HepG2 (cell line): Measurements from ENCODE around the gene FTL. TPM values are rescaled to one million over a fixed set of nuclear protein-coding genes. Genes with fewer than 3 reads are reported as not detected.

Experiments
- ATAC-seq: fragments of 200-7000 bp; cut with Tn5 transposase; 3 replicates; pipeline ENCODE4 v1.9.1; 2020; ENCODE audit warnings: mild to moderate bottlenecking, moderate library complexity
- BruUV-seq: library from RNA; stranded (reverse); fragments of 400-500 nt; replicated peaks from 2 replicates; lab custom pipeline; 2021; lab: Mats Ljungman, UMichigan
- CTCF ChIA-PET: fragments of 300-600 bp; formaldehyde crosslinking; extraction: SDS; loops from one replicate; lab custom pipeline; 2021; ENCODE audit warnings: low total read pairs, inconsistent platforms, low intra/inter-chr PET ratio; lab: Yijun Ruan, JAX
- POLR2A ChIA-PET: fragments of 350-600 bp; sonication (Branson Sonifier 250); formaldehyde crosslinking; loops from one replicate; lab custom pipeline; 2020; ENCODE audit warnings: antibody characterized with exemption, inconsistent platforms; lab: Yijun Ruan, JAX
- DNase-seq: peaks from one replicate; pipeline ENCODE4 v3.0.0-alpha.2; 2015; ENCODE audit warnings: low spot score
- FAIRE-seq: peaks from 3 replicates; lab custom pipeline; 2011; peaks lifted over from hg19 to GRCh38; lab: Jason Lieb, UNC
- H2AFZ ChIP-seq: one replicate; pipeline ENCODE4 v1.6.1; 2011; ENCODE audit warnings: low read length, inconsistent platforms
- H3K27ac ChIP-seq: fragments of 300-600 bp; 3 replicates; pipeline ENCODE4 v1.8.0; 2011; ENCODE audit warnings: mixed run types, mild to moderate bottlenecking, mixed read lengths, low read length, inconsistent platforms; ENCODE audit not compliant: insufficient read depth; ENCODE audit errors: extremely low read length
- H3K27me3 ChIP-seq, 2 experiments: fragments of 200-600 bp in 1 of 2; 2 replicates in 1 of 2; 3 replicates in 1 of 2; pipeline versions ENCODE4 v1.6.0 to v1.8.0; 2011; ENCODE audit warnings: low read length in 2 of 2, mild to moderate bottlenecking in 2 of 2, moderate library complexity in 2 of 2, inconsistent platforms in 1 of 2; ENCODE audit not compliant: insufficient read depth in 2 of 2, control insufficient read depth in 1 of 2
- H3K36me3 ChIP-seq, 2 experiments: fragments of 200-600 bp in 1 of 2; replicated peaks in 1 of 2; 2 replicates in 1 of 2; 3 replicates in 1 of 2; pipeline versions ENCODE4 v1.5.1 to v1.8.0; 2011; ENCODE audit warnings: low read length in 2 of 2, inconsistent platforms in 1 of 2; ENCODE audit not compliant: insufficient read depth in 2 of 2, control insufficient read depth in 1 of 2
- H3K4me1 ChIP-seq: 2 replicates; pipeline ENCODE4 v1.5.1; 2012; ENCODE audit warnings: low read length, inconsistent platforms; ENCODE audit not compliant: insufficient read depth
- H3K4me2 ChIP-seq: 2 replicates; pipeline ENCODE4 v1.6.0; 2011; ENCODE audit warnings: low read depth, low read length, inconsistent platforms
- H3K4me3 ChIP-seq, 3 experiments: fragments of 200-600 bp in 1 of 3; sonication (generic), shearing (Covaris generic) in 1 of 3; replicated peaks in 1 of 3; 2 replicates each; pipeline ENCODE4 v1.5.1; 2011 to 2016; ENCODE audit warnings: low read length in 3 of 3, inconsistent platforms in 2 of 3, low read depth in 2 of 3, mild to moderate bottlenecking in 2 of 3, control low read depth in 1 of 3, mixed read lengths in 1 of 3; ENCODE audit not compliant: insufficient read depth in 1 of 3
- H3K79me2 ChIP-seq: one replicate; pipeline ENCODE4 v1.6.1; 2011; ENCODE audit warnings: low read length, inconsistent platforms; ENCODE audit not compliant: insufficient read depth
- H3K9ac ChIP-seq: 2 replicates; pipeline ENCODE4 v1.6.0; 2011; ENCODE audit warnings: mild to moderate bottlenecking, low read depth, low read length, inconsistent platforms; ENCODE audit not compliant: insufficient read depth
- H3K9me3 ChIP-seq: 2 replicates; pipeline ENCODE4 v1.5.1; 2012; ENCODE audit warnings: mild to moderate bottlenecking, low read length
- H4K20me1 ChIP-seq: 2 replicates; pipeline ENCODE4 v1.6.0; 2011; ENCODE audit warnings: inconsistent platforms, mild to moderate bottlenecking, low read length, moderate library complexity; ENCODE audit not compliant: insufficient read depth
- FOXA1 ChIP-seq, 2 experiments: fragments of 450-650 bp in 1 of 2; sonication (generic) in 1 of 2; formaldehyde crosslinking in 1 of 2; IDR thresholded peaks; 2 replicates each; pipeline versions ENCODE4 v1.4.0 to v1.6.1; 2016 to 2020; ENCODE audit warnings: missing genetic modification reagents in 1 of 2
- FOXK2 ChIP-seq: fragments of 450-650 bp; IDR thresholded peaks from 2 replicates; pipeline ENCODE4 v1.6.1; 2016
- SMC3 ChIP-seq: IDR thresholded peaks from 2 replicates; pipeline ENCODE4 v1.6.1; 2011; ENCODE audit warnings: low read length, improper control_type of control experiment
- SRSF1 ChIP-seq: fragments of 200-400 bp; formaldehyde crosslinking; optimal IDR thresholded peaks from 2 replicates; pipeline ENCODE3; 2017; ENCODE audit warnings: mild to moderate bottlenecking, low read depth, low read length, moderate library complexity
- SRY ChIP-seq: sonication (generic); formaldehyde crosslinking; IDR thresholded peaks from 2 replicates; pipeline ENCODE4 v1.8.0; 2022; ENCODE audit warnings: mild to moderate bottlenecking, missing genetic modification reagents
- SUZ12 ChIP-seq: fragments of 150-350 bp; IDR thresholded peaks from 2 replicates; pipeline ENCODE4 v1.6.1; 2014; ENCODE audit warnings: low read depth, low read length
- U2AF2 ChIP-seq: fragments of 200-400 bp; formaldehyde crosslinking; IDR thresholded peaks from 2 replicates; pipeline ENCODE4 v1.6.1; 2017; ENCODE audit warnings: low read depth, mild to moderate bottlenecking, low read length
- ZNF563 ChIP-seq: sonication (generic); formaldehyde crosslinking; IDR thresholded peaks from 2 replicates; pipeline ENCODE4 v1.8.0; 2022; ENCODE audit warnings: mild to moderate bottlenecking, moderate library complexity, missing genetic modification reagents
- ZNF619 ChIP-seq: sonication (generic); formaldehyde crosslinking; IDR thresholded peaks from 2 replicates; pipeline ENCODE4 v1.4.0; 2020; ENCODE audit warnings: mild to moderate bottlenecking, missing genetic modification reagents
- ZNF782 ChIP-seq: sonication (generic); formaldehyde crosslinking; IDR thresholded peaks from 2 replicates; pipeline ENCODE4 v1.4.0; 2020; ENCODE audit warnings: missing genetic modification reagents, mild to moderate bottlenecking, borderline replicate concordance
- WGBS: methylation state at CpG from one replicate; pipeline ENCODE4 v1.1.6; 2017; ENCODE audit warnings: low lambda C conversion rate; 5-methylcytosine and 5-hydroxymethylcytosine counted together
- in situ Hi-C: cut with HindIII; loops from 2 replicates; pipeline ENCODE4 v1.10.0; 2017; ENCODE audit warnings: low pct_unique_long_range_greater_than_20kb; ENCODE audit not compliant: extremely low pct_ligation_motif_present
- intact Hi-C: fragments of 100-400 bp; cut with micrococcal nuclease; formaldehyde crosslinking; loops from one replicate; pipeline ENCODE4 v1.10.0; 2022; ENCODE audit not compliant: unreplicated experiment
- polyA plus RNA-seq, 8 experiments: library from polyadenylated mRNA; depleted of rRNA in 3 of 8; stranded (reverse) in 7 of 8; unstranded in 1 of 8; fragments of >200 nt; fragmentation: Illumina TruSeq in 4 of 8; extraction: Trizol in 4 of 8; gene quantifications; 2 replicates each; pipeline versions ENCODE4 v1.2.1 to v1.2.3, GENCODE V29; 2011 to 2016; ENCODE audit warnings: low read depth in 4 of 8, missing spikeins in 1 of 8, mixed read lengths in 1 of 8; ENCODE audit not compliant: insufficient read depth in 1 of 8
- total RNA-seq, 5 experiments: library from RNA; depleted of rRNA; stranded (reverse); fragments of >200 nt; fragmentation: Illumina TruSeq; extraction: Trizol; gene quantifications; 2 replicates each; pipeline ENCODE4 v1.2.3, GENCODE V29; 2016; ENCODE audit warnings: low read depth in 1 of 5
- TF ChIP-seq, protein P1 (sequence below): sonication (generic); formaldehyde crosslinking; IDR thresholded peaks from 2 replicates; pipeline ENCODE4 v1.8.0; 2022; ENCODE audit warnings: missing genetic modification reagents, low read depth, mild to moderate bottlenecking, borderline replicate concordance
- TF ChIP-seq, protein P2 (sequence below): sonication (generic); formaldehyde crosslinking; IDR thresholded peaks from 2 replicates; pipeline ENCODE4 v1.5.0; 2020; ENCODE audit warnings: missing genetic modification reagents
- TF ChIP-seq, protein P3 (sequence below): sonication (generic); formaldehyde crosslinking; IDR thresholded peaks from 2 replicates; pipeline ENCODE4 v1.4.0; 2020; ENCODE audit warnings: missing genetic modification reagents, borderline replicate concordance

The FTL gene
- total and polyA plus RNA-seq, 2 of the 13 experiments (the other 11 are each of a cell fraction or from before 2014, with no cell fraction given) = 2,721 to 8,800 TPM

DNA sequence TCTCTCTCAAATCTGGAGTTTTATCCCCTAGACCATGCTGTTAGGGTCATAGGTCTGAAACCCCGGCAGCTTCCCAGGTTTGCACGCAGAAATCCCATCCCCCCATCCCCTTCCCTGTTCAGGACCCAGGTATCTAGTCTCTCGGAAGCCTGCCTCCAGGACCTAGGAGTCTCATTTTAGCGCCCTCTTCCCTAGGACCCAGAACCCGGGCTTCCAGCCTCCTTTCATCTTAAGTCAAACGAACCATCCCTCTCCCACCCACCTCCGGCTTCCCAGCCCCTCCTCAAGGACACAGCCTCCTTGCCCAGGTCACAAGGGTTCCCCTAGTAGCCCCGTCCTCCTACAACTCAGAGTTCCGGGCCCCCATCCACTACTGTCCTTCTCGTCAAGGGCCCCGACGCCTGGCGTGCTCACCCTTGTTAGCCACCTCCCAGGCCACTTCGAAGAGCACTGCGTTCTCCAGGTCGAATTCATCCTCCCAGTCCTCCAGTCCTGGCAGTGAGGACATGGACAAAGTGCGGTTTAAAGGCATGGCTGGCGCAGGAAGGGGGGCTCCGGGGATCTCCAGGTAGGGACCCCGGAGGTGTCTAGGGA is 27.6 kb downstream of the FTL start (continued):
- TF ChIP-seq, protein P1, sequence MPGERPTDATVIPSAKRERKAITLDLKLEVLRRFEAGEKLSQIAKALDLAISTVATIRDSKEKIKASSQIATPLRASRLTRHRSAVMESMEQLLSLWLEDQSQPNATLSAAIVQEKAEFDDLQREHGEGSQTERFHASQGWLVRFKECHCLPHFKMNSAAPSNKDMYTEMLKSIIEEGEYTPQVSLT (CRISPR knock-in tag) = no peak
- no peak for TF ChIP-seq FOXA1 (IDR thresholded peaks at IDR 0.05)
- TF ChIP-seq FOXA1 (CRISPR knock-in tag; IDR thresholded peaks at IDR 0.05) = no peak

DNA sequence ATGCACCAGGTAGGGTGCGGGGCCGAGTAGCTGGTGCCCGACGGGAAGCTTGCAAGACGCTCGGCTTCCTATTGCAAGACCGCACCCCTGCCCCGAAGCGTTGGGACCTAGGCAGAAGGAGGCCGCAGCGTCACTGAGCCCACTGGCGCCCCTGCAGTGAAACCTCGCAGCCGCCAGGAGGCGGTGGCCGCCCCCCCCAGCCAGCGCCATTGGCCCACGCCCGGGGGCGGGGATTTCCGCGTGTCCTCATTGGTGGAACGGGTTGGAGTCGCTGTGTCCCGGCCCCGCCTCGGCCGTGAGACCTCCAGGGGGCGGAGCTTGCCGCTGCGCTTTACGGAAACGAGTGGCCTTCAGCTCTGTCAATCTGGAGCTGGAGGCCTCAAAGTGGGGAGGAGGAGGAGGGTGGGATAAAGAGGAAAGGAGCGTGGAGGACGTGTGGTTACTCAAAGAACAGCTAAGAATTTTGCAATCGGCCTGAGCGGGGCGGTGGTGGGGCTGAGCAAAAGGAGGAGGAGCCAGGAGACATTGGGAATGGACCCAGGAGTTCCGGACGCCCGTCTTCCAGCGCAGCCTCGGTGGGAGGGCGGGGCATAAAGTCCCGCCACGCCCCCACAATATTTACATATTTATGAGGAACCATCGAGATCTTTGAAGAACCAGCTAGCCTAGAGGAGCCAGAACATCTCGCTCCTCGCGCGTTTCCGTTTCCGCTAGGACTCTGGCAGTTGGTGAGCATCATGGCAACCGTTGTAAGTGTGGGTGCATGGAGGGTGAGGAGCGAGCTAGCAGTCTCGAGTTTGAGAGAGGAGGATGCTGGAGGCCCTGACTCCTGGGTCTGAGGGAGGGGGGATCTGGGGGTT is 28.3 kb downstream of the FTL start, which contains the start of the genes GYS1 and RUVBL2:
Gene GYS1 (minus strand): TSS at position 135 of the 860 bp plus-strand sequence. CDS start 197 bp downstream, outside the sequence.
Gene RUVBL2 (plus strand): TSS at position 713 of the 860 bp plus-strand sequence. CDS start 25 bp downstream, at position 738.
- in situ Hi-C loops = no loop called here
- FAIRE-seq (peak; percentile 98), DNase-seq (peak; percentile 99), ATAC-seq (peak; percentile 90)
- ChIA-PET POLR2A (interaction anchor here (0.5 to 3.7 kb wide), 35 partner anchors 9 to 683 kb away, joined by 3 to 57 read pairs (median 5); partner anchors contain the start of genes ALDH16A1, BAX, FTL and HRC), CTCF (no interaction called here)
- H3K4me2 ChIP-seq = peak within 1 kb of the TSS; percentile 93
- no peaks in the 10 kb centered on the region; a peak in 1 of 5 replicates for H3K27me3 ChIP-seq
- no TSS peak for BruUV-seq
- H3K9me3 ChIP-seq = no peaks in the 10 kb centered on the region
- H3K9ac ChIP-seq = peak within 1 kb of the TSS; percentile 85
- 1% methylated on average over 21 of the region's 56 CpGs for WGBS
- H3K4me3 ChIP-seq = peak within 1 kb of the TSS; percentile 90 to 98 (median 98)
- intact Hi-C loops = no loop called here
- H2AFZ ChIP-seq = peak within 1 kb of the TSS; percentile 29
- peaks cover 4 to 10% of the 10 kb centered on the region in 2 experiments; a peak in 4 of 5 replicates for H3K36me3 ChIP-seq
- no peaks in the 10 kb centered on the region for H4K20me1 ChIP-seq
- H3K27ac ChIP-seq = peak within 1 kb of the TSS; percentile 80
- peaks cover 59% of the 10 kb centered on the region for H3K79me2 ChIP-seq
- H3K4me1 ChIP-seq = peaks cover 41% of the 10 kb centered on the region
- TF ChIP-seq ZNF782 (CRISPR knock-in tag) (no peak), ZNF619 (CRISPR knock-in tag) (peak; percentile 65; the same call in 1 of the 2 replicates), SUZ12 (no peak), ZNF563 (peak; percentile 41; the same call in 1 of the 2 replicates), SRSF1 (peak; percentile 27), FOXK2 (peak; percentile 47; the same call in 1 of the 2 replicates), SRY (no peak), U2AF2 (no peak), SMC3 (no peak)
- TF ChIP-seq, protein P2, sequence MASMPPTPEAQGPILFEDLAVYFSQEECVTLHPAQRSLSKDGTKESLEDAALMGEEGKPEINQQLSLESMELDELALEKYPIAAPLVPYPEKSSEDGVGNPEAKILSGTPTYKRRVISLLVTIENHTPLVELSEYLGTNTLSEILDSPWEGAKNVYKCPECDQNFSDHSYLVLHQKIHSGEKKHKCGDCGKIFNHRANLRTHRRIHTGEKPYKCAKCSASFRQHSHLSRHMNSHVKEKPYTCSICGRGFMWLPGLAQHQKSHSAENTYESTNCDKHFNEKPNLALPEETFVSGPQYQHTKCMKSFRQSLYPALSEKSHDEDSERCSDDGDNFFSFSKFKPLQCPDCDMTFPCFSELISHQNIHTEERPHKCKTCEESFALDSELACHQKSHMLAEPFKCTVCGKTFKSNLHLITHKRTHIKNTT = no peak
- TF ChIP-seq, protein P3, sequence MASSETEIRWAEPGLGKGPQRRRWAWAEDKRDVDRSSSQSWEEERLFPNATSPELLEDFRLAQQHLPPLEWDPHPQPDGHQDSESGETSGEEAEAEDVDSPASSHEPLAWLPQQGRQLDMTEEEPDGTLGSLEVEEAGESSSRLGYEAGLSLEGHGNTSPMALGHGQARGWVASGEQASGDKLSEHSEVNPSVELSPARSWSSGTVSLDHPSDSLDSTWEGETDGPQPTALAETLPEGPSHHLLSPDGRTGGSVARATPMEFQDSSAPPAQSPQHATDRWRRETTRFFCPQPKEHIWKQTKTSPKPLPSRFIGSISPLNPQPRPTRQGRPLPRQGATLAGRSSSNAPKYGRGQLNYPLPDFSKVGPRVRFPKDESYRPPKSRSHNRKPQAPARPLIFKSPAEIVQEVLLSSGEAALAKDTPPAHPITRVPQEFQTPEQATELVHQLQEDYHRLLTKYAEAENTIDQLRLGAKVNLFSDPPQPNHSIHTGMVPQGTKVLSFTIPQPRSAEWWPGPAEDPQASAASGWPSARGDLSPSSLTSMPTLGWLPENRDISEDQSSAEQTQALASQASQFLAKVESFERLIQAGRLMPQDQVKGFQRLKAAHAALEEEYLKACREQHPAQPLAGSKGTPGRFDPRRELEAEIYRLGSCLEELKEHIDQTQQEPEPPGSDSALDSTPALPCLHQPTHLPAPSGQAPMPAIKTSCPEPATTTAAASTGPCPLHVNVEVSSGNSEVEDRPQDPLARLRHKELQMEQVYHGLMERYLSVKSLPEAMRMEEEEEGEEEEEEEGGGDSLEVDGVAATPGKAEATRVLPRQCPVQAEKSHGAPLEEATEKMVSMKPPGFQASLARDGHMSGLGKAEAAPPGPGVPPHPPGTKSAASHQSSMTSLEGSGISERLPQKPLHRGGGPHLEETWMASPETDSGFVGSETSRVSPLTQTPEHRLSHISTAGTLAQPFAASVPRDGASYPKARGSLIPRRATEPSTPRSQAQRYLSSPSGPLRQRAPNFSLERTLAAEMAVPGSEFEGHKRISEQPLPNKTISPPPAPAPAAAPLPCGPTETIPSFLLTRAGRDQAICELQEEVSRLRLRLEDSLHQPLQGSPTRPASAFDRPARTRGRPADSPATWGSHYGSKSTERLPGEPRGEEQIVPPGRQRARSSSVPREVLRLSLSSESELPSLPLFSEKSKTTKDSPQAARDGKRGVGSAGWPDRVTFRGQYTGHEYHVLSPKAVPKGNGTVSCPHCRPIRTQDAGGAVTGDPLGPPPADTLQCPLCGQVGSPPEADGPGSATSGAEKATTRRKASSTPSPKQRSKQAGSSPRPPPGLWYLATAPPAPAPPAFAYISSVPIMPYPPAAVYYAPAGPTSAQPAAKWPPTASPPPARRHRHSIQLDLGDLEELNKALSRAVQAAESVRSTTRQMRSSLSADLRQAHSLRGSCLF (CRISPR knock-in tag) = no peak
